Osteoblast (primary cell): ENCODE results near the gene KCNC1. TPM values are rescaled to one million over a fixed set of nuclear protein-coding genes. Genes with fewer than 3 reads are reported as not detected.

ENCODE experiments used
- DNase-seq: peaks from one replicate; pipeline ENCODE4 v3.0.0; 2011; ENCODE audit warnings: low spot score, mixed read lengths; ENCODE audit not compliant: insufficient read length; ENCODE audit errors: missing footprints
- H2AFZ ChIP-seq: 2 replicates; pipeline ENCODE4 v1.6.0; 2011; ENCODE audit warnings: mild to moderate bottlenecking, low read length
- H3K27ac ChIP-seq: 2 replicates; pipeline ENCODE4 v1.5.1; 2011; ENCODE audit warnings: mild to moderate bottlenecking, low read depth, low read length, moderate library complexity
- H3K27me3 ChIP-seq: 2 replicates; pipeline ENCODE4 v1.6.0; 2012; ENCODE audit warnings: mild to moderate bottlenecking, control low read depth, inconsistent platforms, low read length, moderate library complexity; ENCODE audit not compliant: insufficient read depth
- H3K36me3 ChIP-seq: 2 replicates; pipeline ENCODE4 v1.5.1; 2011; ENCODE audit warnings: mild to moderate bottlenecking, low read length, control low read depth, moderate library complexity; ENCODE audit not compliant: insufficient read depth
- H3K4me1 ChIP-seq: 2 replicates; pipeline ENCODE4 v1.5.1; 2011; ENCODE audit warnings: mild to moderate bottlenecking, low read length, control low read depth, moderate library complexity; ENCODE audit not compliant: insufficient read depth
- H3K4me2 ChIP-seq: 2 replicates; pipeline ENCODE4 v1.6.0; 2011; ENCODE audit warnings: mild to moderate bottlenecking, low read length; ENCODE audit not compliant: insufficient read depth
- H3K4me3 ChIP-seq: fragments of 200-600 bp; sonication (generic); 3 replicates; pipeline ENCODE4 v1.5.1; 2012; ENCODE audit warnings: mild to moderate bottlenecking, low read length, inconsistent platforms; ENCODE audit not compliant: insufficient read depth
- H3K79me2 ChIP-seq: 2 replicates; pipeline ENCODE4 v1.6.0; 2012; ENCODE audit warnings: mild to moderate bottlenecking, low read length, control low read depth, inconsistent platforms; ENCODE audit not compliant: insufficient read depth
- H3K9me3 ChIP-seq: 2 replicates; pipeline ENCODE4 v1.5.1; 2011; ENCODE audit warnings: low read depth, low read length, control low read depth
- H4K20me1 ChIP-seq: 2 replicates; pipeline ENCODE4 v1.6.0; 2012; ENCODE audit warnings: mild to moderate bottlenecking, low read length, control low read depth; ENCODE audit not compliant: insufficient read depth
- total RNA-seq: library from RNA; depleted of rRNA; stranded (reverse); fragments of >200 nt; gene quantifications from 2 replicates; pipeline ENCODE4 v1.2.3, GENCODE V29; 2012
- TF ChIP-seq, protein P1 (sequence below): IDR thresholded peaks from 2 replicates; pipeline ENCODE4 v1.5.1; 2011; ENCODE audit warnings: mild to moderate bottlenecking, low read depth, low read length, moderate library complexity; ENCODE audit errors: extremely low read depth

KCNC1 gene
- total RNA-seq, 1 donor: under 0.01 TPM

GRCh38 chr11:17767301-17767885, 32.8 kb downstream of the KCNC1 start:
- Histone ChIP-seq H3K4me2 (no peak overlapping the region), H3K9me3 (no peaks in the 10 kb centered on the region), H3K27ac (no peak overlapping the region), H3K4me1 (no peaks in the 10 kb centered on the region), H3K79me2 (no peaks in the 10 kb centered on the region), H3K36me3 (no peaks in the 10 kb centered on the region), H2AFZ (no peak overlapping the region), H4K20me1 (no peaks in the 10 kb centered on the region), H3K4me3 (no peak overlapping the region), H3K27me3 (peaks cover 10% of the 10 kb centered on the region)
- TF ChIP-seq, protein P1, sequence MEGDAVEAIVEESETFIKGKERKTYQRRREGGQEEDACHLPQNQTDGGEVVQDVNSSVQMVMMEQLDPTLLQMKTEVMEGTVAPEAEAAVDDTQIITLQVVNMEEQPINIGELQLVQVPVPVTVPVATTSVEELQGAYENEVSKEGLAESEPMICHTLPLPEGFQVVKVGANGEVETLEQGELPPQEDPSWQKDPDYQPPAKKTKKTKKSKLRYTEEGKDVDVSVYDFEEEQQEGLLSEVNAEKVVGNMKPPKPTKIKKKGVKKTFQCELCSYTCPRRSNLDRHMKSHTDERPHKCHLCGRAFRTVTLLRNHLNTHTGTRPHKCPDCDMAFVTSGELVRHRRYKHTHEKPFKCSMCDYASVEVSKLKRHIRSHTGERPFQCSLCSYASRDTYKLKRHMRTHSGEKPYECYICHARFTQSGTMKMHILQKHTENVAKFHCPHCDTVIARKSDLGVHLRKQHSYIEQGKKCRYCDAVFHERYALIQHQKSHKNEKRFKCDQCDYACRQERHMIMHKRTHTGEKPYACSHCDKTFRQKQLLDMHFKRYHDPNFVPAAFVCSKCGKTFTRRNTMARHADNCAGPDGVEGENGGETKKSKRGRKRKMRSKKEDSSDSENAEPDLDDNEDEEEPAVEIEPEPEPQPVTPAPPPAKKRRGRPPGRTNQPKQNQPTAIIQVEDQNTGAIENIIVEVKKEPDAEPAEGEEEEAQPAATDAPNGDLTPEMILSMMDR: no peak
- DNase-seq: peak; percentile 90

DNA sequence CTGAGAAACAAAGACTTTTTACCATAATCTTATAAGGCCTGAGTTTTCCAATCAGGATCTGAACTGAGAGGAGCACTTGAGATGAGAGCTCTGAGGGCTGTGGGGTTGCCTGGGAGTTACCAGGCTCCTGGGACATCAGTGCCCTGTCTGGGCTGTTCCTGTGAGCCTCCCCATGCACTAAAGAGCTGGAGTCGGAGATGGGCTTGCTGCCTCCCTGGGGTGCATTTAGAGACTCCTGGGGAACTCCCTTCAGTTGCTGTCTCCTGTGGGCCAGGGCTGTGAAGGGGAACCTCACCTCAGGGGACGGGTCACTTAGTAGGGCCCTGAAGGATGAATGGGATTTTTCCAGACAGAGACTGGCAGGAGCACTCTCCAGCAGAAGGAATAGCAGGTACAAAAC, 33.3 kb downstream of the KCNC1 start:
- Histone ChIP-seq H3K36me3 (no peaks in the 10 kb centered on the region), H3K27me3 (peaks cover 10% of the 10 kb centered on the region), H3K79me2 (no peaks in the 10 kb centered on the region), H3K4me3 (no peak overlapping the region), H2AFZ (no peak overlapping the region), H3K9me3 (no peaks in the 10 kb centered on the region), H3K4me1 (no peaks in the 10 kb centered on the region), H3K27ac (no peak overlapping the region), H4K20me1 (no peaks in the 10 kb centered on the region), H3K4me2 (no peak overlapping the region)
- peak; percentile 73 for DNase-seq
- TF ChIP-seq, protein P1: no peak

DNA sequence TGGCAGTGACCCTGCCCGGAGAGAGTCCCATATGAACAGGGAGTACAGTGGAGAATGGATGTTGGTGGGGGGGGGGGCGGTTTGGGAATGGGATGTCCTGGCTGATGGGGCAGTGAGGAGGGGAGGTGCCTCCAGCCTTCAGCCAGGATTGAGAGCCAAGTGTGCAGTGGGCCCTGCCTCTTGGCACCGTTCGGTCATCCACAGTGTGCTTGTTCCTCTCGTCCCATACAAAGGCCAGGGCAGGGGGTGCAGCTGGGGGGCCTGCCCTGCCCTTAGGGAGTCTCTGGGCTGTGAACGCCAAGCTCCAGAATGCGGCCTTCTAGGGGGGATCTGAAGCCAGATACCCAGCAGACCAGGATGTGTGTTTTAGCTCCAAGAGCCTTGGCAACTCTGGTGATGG, 34.0 kb downstream of the KCNC1 start:
- H3K27ac ChIP-seq: no peak overlapping the region
- H3K9me3 ChIP-seq: no peaks in the 10 kb centered on the region
- H3K27me3 ChIP-seq: peaks cover 10% of the 10 kb centered on the region
- H3K4me2 ChIP-seq: no peak overlapping the region
- no peak overlapping the region for H2AFZ ChIP-seq
- H3K36me3 ChIP-seq: no peaks in the 10 kb centered on the region
- no peaks in the 10 kb centered on the region for H4K20me1 ChIP-seq
- no peaks in the 10 kb centered on the region for H3K79me2 ChIP-seq
- H3K4me1 ChIP-seq: no peaks in the 10 kb centered on the region
- TF ChIP-seq, protein P1: no peak
- DNase-seq: peak; percentile 77
- H3K4me3 ChIP-seq: no peak overlapping the region

DNA sequence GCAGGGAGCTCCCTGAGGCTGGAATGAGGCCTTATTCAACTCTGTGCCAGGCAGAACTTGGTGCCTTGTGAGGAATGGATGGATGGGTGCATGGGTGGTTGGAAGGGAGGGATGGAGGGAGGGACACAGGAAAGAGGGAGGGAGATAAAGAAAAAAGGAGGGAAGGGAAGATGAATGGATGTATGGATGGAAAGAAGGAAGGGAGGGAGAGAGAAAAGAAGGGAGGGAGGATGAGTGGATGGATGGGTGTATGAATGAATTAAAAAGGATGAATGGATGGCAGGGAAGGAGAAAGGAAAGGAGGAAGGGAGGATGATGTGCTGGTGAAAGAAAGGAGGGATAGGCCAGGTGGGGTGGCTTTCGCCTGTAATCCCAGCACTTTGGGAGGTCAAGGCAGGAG, 34.6 kb downstream of the KCNC1 start:
- Histone ChIP-seq H3K9me3 (no peaks in the 10 kb centered on the region), H4K20me1 (no peaks in the 10 kb centered on the region), H3K36me3 (no peaks in the 10 kb centered on the region), H3K4me2 (no peak overlapping the region), H3K27me3 (peaks cover 9% of the 10 kb centered on the region), H3K4me1 (no peaks in the 10 kb centered on the region), H2AFZ (no peak overlapping the region), H3K27ac (no peak overlapping the region), H3K79me2 (no peaks in the 10 kb centered on the region), H3K4me3 (no peak overlapping the region)
- DNase-seq: no peak
- TF ChIP-seq, protein P1: no peak
